ENCODE data around the gene COL2A1. TPM values are rescaled to one million over a fixed set of nuclear protein-coding genes. Genes with fewer than 3 reads are reported as not detected.

The COL2A1 gene
- total and polyA plus RNA-seq, 4 donors: 321 TPM; not detected in 3

- no peak for TF ChIP-seq CTCF (IDR thresholded peaks at IDR 0.05; ENCODE audit: low read depth, low read length, missing input control)
- no peak for TF ChIP-seq FOXA1 (IDR thresholded peaks at IDR 0.05)
- TF ChIP-seq NR2F2 (IDR thresholded peaks at IDR 0.05): no peak
- TF ChIP-seq ZBTB33 (IDR thresholded peaks at IDR 0.05): no peak
- no peak for TF ChIP-seq GABPA (IDR thresholded peaks at IDR 0.05 in 1 of 2, conservative IDR thresholded peaks at IDR 0.05 in 1 of 2)
These were observed 27.1 kb upstream of the COL2A1 start (continued) for GRCh38 chr12:48031135-48031960.

GRCh38 chr12:48030173-48030650, 25.9 kb upstream of the COL2A1 start:
- H3K4me1 ChIP-seq (ENCODE audit: control insufficient read depth in 4 of 4, insufficient read depth in 4 of 4, low read length in 3 of 4): no peaks in the 10 kb centered on the region
- no peak overlapping the region for H3K4me3 ChIP-seq (ENCODE audit: low read depth in 1 of 3, low read length in 3 of 3)
- H3K27me3 ChIP-seq (ENCODE audit: control insufficient read depth in 4 of 4, insufficient read depth in 4 of 4, low read length in 3 of 4): no peaks in the 10 kb centered on the region
- 86% methylated on average over 4 of the region's 4 CpGs for WGBS
- H3K9ac ChIP-seq (ENCODE audit: low read depth in 1 of 2, low read length in 2 of 2): no peak overlapping the region
- H3K9me3 ChIP-seq (ENCODE audit: control insufficient read depth in 4 of 4, low read length in 3 of 4): no peaks in the 10 kb centered on the region
- no peaks in the 10 kb centered on the region for H3K36me3 ChIP-seq (ENCODE audit: control insufficient read depth in 4 of 4, insufficient read depth in 3 of 4, low read depth in 1 of 4, low read length in 3 of 4)
- H3K27ac ChIP-seq (ENCODE audit: low read depth in 1 of 2, low read length in 2 of 2): no peak overlapping the region
- TF ChIP-seq HNF4A (conservative IDR thresholded peaks at IDR 0.05): no peak
- TF ChIP-seq EGR1 (IDR thresholded peaks at IDR 0.05; ENCODE audit: low read depth in 2 of 2): no peak
- no peak for TF ChIP-seq ATF3 (IDR thresholded peaks at IDR 0.05)
- TF ChIP-seq ZBTB33 (IDR thresholded peaks at IDR 0.05): no peak
- DNase-seq (ENCODE audit: low spot score): no peak

GRCh38 chr12:48029491-48030172, 25.4 kb upstream of the COL2A1 start:
- no peak overlapping the region for H3K9ac ChIP-seq (ENCODE audit: low read depth in 1 of 2, low read length in 2 of 2)
- no peak overlapping the region for H3K27ac ChIP-seq (ENCODE audit: low read depth in 1 of 2, low read length in 2 of 2)
- H3K4me3 ChIP-seq (ENCODE audit: low read depth in 1 of 3, low read length in 3 of 3): no peak overlapping the region
- no peaks in the 10 kb centered on the region for H3K36me3 ChIP-seq (ENCODE audit: control insufficient read depth in 4 of 4, insufficient read depth in 3 of 4, low read depth in 1 of 4, low read length in 3 of 4)
- H3K27me3 ChIP-seq (ENCODE audit: control insufficient read depth in 4 of 4, insufficient read depth in 4 of 4, low read length in 3 of 4): no peaks in the 10 kb centered on the region
- H3K9me3 ChIP-seq (ENCODE audit: control insufficient read depth in 4 of 4, low read length in 3 of 4): no peaks in the 10 kb centered on the region
- no peak for DNase-seq (ENCODE audit: low spot score)
- TF ChIP-seq RAD21 (IDR thresholded peaks at IDR 0.05): no peak
- no peak for TF ChIP-seq FOXA1 (IDR thresholded peaks at IDR 0.05)
- TF ChIP-seq ATF3 (IDR thresholded peaks at IDR 0.05): no peak
- no peak for TF ChIP-seq GABPA (IDR thresholded peaks at IDR 0.05 in 1 of 2, conservative IDR thresholded peaks at IDR 0.05 in 1 of 2)
- whole genome bisulfite sequencing: 68% methylated on average over 8 of the region's 8 CpGs
- H3K4me1 ChIP-seq (ENCODE audit: control insufficient read depth in 4 of 4, insufficient read depth in 4 of 4, low read length in 3 of 4): no peaks in the 10 kb centered on the region

All from liver (tissue), 9 donors.